Hepatocyte (in vitro differentiated cells): ENCODE measurements around the gene TM6SF1. TPM values are rescaled to one million over a fixed set of nuclear protein-coding genes. Genes with fewer than 3 reads are reported as not detected.

Experiments
- DNase-seq: peaks from one replicate; pipeline ENCODE4 v3.0.0-alpha.2; 2016; ENCODE audit warnings: low spot score
- H2AFZ ChIP-seq: fragments of 200-600 bp; sonication (generic); 2 replicates; pipeline ENCODE4 v1.6.0; 2016; ENCODE audit warnings: antibody characterized with exemption, mild to moderate bottlenecking
- H3K27ac ChIP-seq: fragments of 200-600 bp; sonication (generic); 2 replicates; pipeline ENCODE4 v1.5.1; 2016; ENCODE audit warnings: mild to moderate bottlenecking
- H3K27me3 ChIP-seq: fragments of 200-600 bp; sonication (generic); 2 replicates; pipeline ENCODE4 v1.6.1; 2016
- H3K36me3 ChIP-seq: fragments of 200-600 bp; sonication (generic); replicated peaks from 2 replicates; pipeline ENCODE4 v1.5.1; 2016; ENCODE audit warnings: low read depth; ENCODE audit not compliant: insufficient read depth
- H3K4me1 ChIP-seq: fragments of 200-600 bp; sonication (generic); 2 replicates; pipeline ENCODE4 v1.5.1; 2016; ENCODE audit warnings: mild to moderate bottlenecking, moderate library complexity; ENCODE audit not compliant: insufficient read depth
- H3K4me2 ChIP-seq: fragments of 200-600 bp; sonication (generic); 2 replicates; pipeline ENCODE4 v1.6.0; 2016
- H3K4me3 ChIP-seq: fragments of 200-600 bp; sonication (generic); 2 replicates; pipeline ENCODE4 v1.5.1; 2016; ENCODE audit warnings: mild to moderate bottlenecking
- H3K79me2 ChIP-seq: fragments of 200-600 bp; sonication (generic); 2 replicates; pipeline ENCODE4 v1.6.0; 2017; ENCODE audit warnings: mild to moderate bottlenecking
- H3K9me2 ChIP-seq: fragments of 200-600 bp; sonication (generic); replicated peaks from 2 replicates; pipeline ENCODE4 v1.6.0; 2017; ENCODE audit warnings: mild to moderate bottlenecking; ENCODE audit not compliant: insufficient read depth
- H3K9me3 ChIP-seq: fragments of 200-600 bp; sonication (generic); 2 replicates; pipeline ENCODE4 v1.5.1; 2016; ENCODE audit warnings: low read depth, mild to moderate bottlenecking
- H4K20me1 ChIP-seq: fragments of 200-600 bp; sonication (generic); 2 replicates; pipeline ENCODE4 v1.6.0; 2016; ENCODE audit warnings: mild to moderate bottlenecking; ENCODE audit not compliant: insufficient read depth, poor library complexity, severe bottlenecking
- CTCF ChIP-seq: fragments of 200-600 bp; sonication (generic); IDR thresholded peaks from 2 replicates; pipeline ENCODE4 v1.5.1; 2016; ENCODE audit warnings: antibody characterized with exemption, mild to moderate bottlenecking; ENCODE audit not compliant: poor library complexity
- EZH2 ChIP-seq: fragments of 200-600 bp; sonication (generic); IDR thresholded peaks from 2 replicates; pipeline ENCODE4 v1.6.1; 2016; ENCODE audit warnings: antibody characterized with exemption, mild to moderate bottlenecking, borderline replicate concordance
- EZH2phosphoT487 ChIP-seq: fragments of 200-600 bp; sonication (generic); IDR thresholded peaks from one replicate; pipeline ENCODE4 v1.6.1; 2018; ENCODE audit warnings: antibody characterized with exemption, mild to moderate bottlenecking, low read depth, moderate library complexity; ENCODE audit not compliant: unreplicated experiment, severe bottlenecking
- WGBS: methylation state at CpG from one replicate; pipeline ENCODE4 v1.1.6; 2016; ENCODE audit warnings: low lambda C conversion rate; ENCODE audit errors: missing lambda C conversion rate; 5-methylcytosine and 5-hydroxymethylcytosine counted together
- polyA plus RNA-seq: library from polyadenylated mRNA; unstranded; fragments of >200 nt; fragmentation: Nextera tagmentation; extraction: Ambion mirVana; gene quantifications from 2 replicates; pipeline ENCODE4 v1.2.1, GENCODE V29; 2016
- total RNA-seq: library from RNA; depleted of rRNA; stranded (reverse); fragments of >200 nt; gene quantifications from 2 replicates; pipeline ENCODE4 v1.2.3, GENCODE V29; 2014

The TM6SF1 gene
- total and polyA plus RNA-seq, 2 experiments from 2014 or later, result 0.20 to 0.35 TPM

- TF ChIP-seq EZH2phosphoT487, result no peak
- TF ChIP-seq CTCF, result no peak
- TF ChIP-seq EZH2, result no peak
- no peak for DNase-seq
- Histone ChIP-seq H3K27ac (no peak overlapping the region), H3K4me2 (no peak overlapping the region), H3K79me2 (peaks cover 51% of the 10 kb centered on the region), H4K20me1 (peaks cover 3% of the 10 kb centered on the region), H3K9me3 (no peaks in the 10 kb centered on the region), H2AFZ (no peak overlapping the region), H3K36me3 (no peaks in the 10 kb centered on the region), H3K4me1 (no peaks in the 10 kb centered on the region), H3K4me3 (no peak overlapping the region), H3K27me3 (no peaks in the 10 kb centered on the region), H3K9me2 (no peaks in the 10 kb centered on the region)
- WGBS, result 80% methylated on average over 1 of the region's 1 CpG
Observed at GRCh38 chr15:83174891-83175290, 67.4 kb downstream of the TM6SF1 start.

- no peaks in the 10 kb centered on the region for H3K9me3 ChIP-seq
- no peaks in the 10 kb centered on the region for H3K4me1 ChIP-seq
- H2AFZ ChIP-seq, result no peak overlapping the region
- H3K27ac ChIP-seq, result no peak overlapping the region
- peaks cover 40% of the 10 kb centered on the region for H3K79me2 ChIP-seq
- H4K20me1 ChIP-seq, result peaks cover 3% of the 10 kb centered on the region
- H3K36me3 ChIP-seq, result no peaks in the 10 kb centered on the region
- H3K9me2 ChIP-seq, result no peaks in the 10 kb centered on the region
- no peak overlapping the region for H3K4me2 ChIP-seq
- WGBS, result 86% methylated on average over 2 of the region's 2 CpGs
- no peaks in the 10 kb centered on the region for H3K27me3 ChIP-seq
- TF ChIP-seq EZH2 (no peak), CTCF (no peak), EZH2phosphoT487 (no peak)
- DNase-seq, result no peak
- no peak overlapping the region for H3K4me3 ChIP-seq
Observed at GRCh38 chr15:83178390-83178789, 70.9 kb downstream of the TM6SF1 start.

- Histone ChIP-seq H2AFZ (no peak overlapping the region), H3K9me2 (no peaks in the 10 kb centered on the region), H3K9me3 (no peaks in the 10 kb centered on the region), H3K4me2 (no peak overlapping the region), H3K4me1 (no peaks in the 10 kb centered on the region), H3K27ac (no peak overlapping the region), H4K20me1 (peaks cover 3% of the 10 kb centered on the region), H3K4me3 (no peak overlapping the region), H3K79me2 (peaks cover 40% of the 10 kb centered on the region), H3K27me3 (no peaks in the 10 kb centered on the region), H3K36me3 (no peaks in the 10 kb centered on the region)
- WGBS, result 92% methylated on average over 3 of the region's 3 CpGs
- no peak for DNase-seq
- no peak for TF ChIP-seq CTCF
- no peak for TF ChIP-seq EZH2
- TF ChIP-seq EZH2phosphoT487, result no peak
Observed at GRCh38 chr15:83178869-83179325, 71.5 kb downstream of the TM6SF1 start.

GRCh38 chr15:83185561-83185960 is 78.1 kb downstream of the TM6SF1 start:
- 100% methylated on average over 3 of the region's 3 CpGs for WGBS
- no peak overlapping the region for H3K4me2 ChIP-seq
- H2AFZ ChIP-seq, result no peak overlapping the region
- H3K36me3 ChIP-seq, result no peaks in the 10 kb centered on the region
- H3K27ac ChIP-seq, result no peak overlapping the region
- no peaks in the 10 kb centered on the region for H3K4me1 ChIP-seq
- no peak overlapping the region for H3K4me3 ChIP-seq
- TF ChIP-seq EZH2phosphoT487 (no peak), CTCF (no peak), EZH2 (no peak)
- H3K9me2 ChIP-seq, result no peaks in the 10 kb centered on the region
- DNase-seq, result no peak
- no peaks in the 10 kb centered on the region for H3K9me3 ChIP-seq
- H3K79me2 ChIP-seq, result peaks cover 75% of the 10 kb centered on the region
- no peaks in the 10 kb centered on the region for H4K20me1 ChIP-seq
- H3K27me3 ChIP-seq, result no peaks in the 10 kb centered on the region
